Measurements from ENCODE around the gene SLC26A8.
"Not testable (repeated sequence)": the region's sequence is repeated elsewhere in the genome, so short reads cannot be mapped to it uniquely, and the experiment has no call there.

GRCh38 chr6:36033144-36033543 is 8.7 kb upstream of the SLC26A8 start:
- not testable (repeated sequence) for TF ChIP-seq CTCF, POLR2A (IDR thresholded peaks at IDR 0.05)
